Measurements from ENCODE around the gene GOLGA1.

GRCh38 chr9:124877021-124877782 is 63.7 kb downstream of the GOLGA1 start:
- TF ChIP-seq CEBPZ (IDR thresholded peaks at IDR 0.05; ENCODE audit: low read length) (no peak), ZNF317 (CRISPR knock-in tag; IDR thresholded peaks at IDR 0.05) (no peak), CTCF (CRISPR knock-in tag; IDR thresholded peaks at IDR 0.05) (no peak), ZNF780A (CRISPR knock-in tag; IDR thresholded peaks at IDR 0.05) (no peak)

Measured in HepG2 (cell line).